BLaER1 treated with 17β-estradiol and CSF1 and Interleukin-3, amounts not matched to agents 10 nM and 100 nM (cell line): ENCODE results near the gene SLC30A1.
A peak's percentile ranks its signal among the peaks of the same experiment; 100 is the strongest.

ENCODE experiments used
- H3K27ac ChIP-seq, 11 experiments: shearing (Covaris generic); formaldehyde crosslinking; 2 replicates each; pipeline ENCODE4 v1.8.1; 2022
- H3K27me3 ChIP-seq, 11 experiments: shearing (Covaris generic); formaldehyde crosslinking; 2 replicates each; pipeline ENCODE4 v1.8.1; 2022
- H3K36me3 ChIP-seq, 11 experiments: shearing (Covaris generic); formaldehyde crosslinking; 2 replicates each; pipeline ENCODE4 v1.8.1; 2022
- H3K4me1 ChIP-seq, 10 experiments: shearing (Covaris generic); formaldehyde crosslinking; 2 replicates each; pipeline ENCODE4 v1.8.1; 2022
- H3K4me2 ChIP-seq, 11 experiments: shearing (Covaris generic); formaldehyde crosslinking; 2 replicates each; pipeline ENCODE4 v1.8.1; 2022
- H3K4me3 ChIP-seq, 10 experiments: shearing (Covaris generic); formaldehyde crosslinking; 2 replicates each; pipeline ENCODE4 v1.8.1; 2022
- H3K9ac ChIP-seq, 11 experiments: shearing (Covaris generic); formaldehyde crosslinking; 2 replicates each; pipeline ENCODE4 v1.8.1; 2022
- H3K9me3 ChIP-seq, 11 experiments: shearing (Covaris generic); formaldehyde crosslinking; replicated peaks in 1 of 11; 2 replicates each; pipeline ENCODE4 v1.8.1; 2022
- H4K20me1 ChIP-seq, 11 experiments: shearing (Covaris generic); formaldehyde crosslinking; 2 replicates each; pipeline ENCODE4 v1.8.1; 2022
- Cebpa-rat ChIP-seq, 11 experiments: shearing (Covaris generic); IDR thresholded peaks; 2 replicates each; pipeline ENCODE4 v1.8.1; 2022

SLC30A1 gene

DNA sequence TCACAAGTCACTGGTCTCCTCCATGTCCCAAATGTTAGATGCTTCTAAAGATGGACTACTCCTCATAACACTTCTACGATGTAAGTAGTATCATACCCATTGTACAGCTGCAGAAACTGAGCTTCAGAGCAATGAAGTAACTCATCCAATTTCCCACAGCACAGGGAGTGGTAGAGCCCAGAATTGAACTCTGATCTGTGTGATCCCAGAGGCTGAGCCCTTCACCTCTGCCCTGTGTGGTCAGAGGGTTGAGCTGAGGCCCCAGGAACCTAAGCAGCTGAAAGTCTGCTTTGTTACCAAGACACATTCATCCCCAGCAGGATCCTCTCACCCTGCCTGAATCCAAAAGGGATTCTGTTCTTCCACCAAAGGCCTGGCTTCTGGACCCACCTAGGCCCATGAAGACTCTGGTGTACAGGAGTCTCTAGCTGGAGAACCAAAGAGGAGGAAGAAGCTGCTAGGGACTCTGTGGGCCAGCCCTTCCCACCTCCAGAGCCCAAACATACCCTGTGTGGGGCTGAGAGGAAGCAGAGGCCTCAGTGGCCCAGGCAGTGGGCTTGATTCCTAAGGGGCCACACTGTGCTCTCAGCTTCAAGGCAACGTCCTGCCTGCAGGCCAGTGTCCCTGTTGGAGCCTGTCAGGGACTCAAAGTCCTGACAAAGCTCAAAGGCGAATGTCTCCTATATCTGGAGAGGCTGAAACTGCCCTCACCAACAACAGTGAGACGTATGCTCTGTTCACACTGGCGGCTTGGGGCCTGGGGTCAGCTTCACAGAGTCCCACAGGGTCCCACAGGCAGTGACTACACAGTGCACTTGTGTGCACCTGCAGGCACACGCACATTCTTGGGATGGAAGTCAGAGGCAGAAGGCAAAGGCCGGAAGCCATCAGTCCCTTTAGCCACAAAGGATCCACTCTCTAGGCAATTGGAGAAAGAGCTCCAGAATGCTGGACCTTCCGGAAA is 40.4 kb upstream of the SLC30A1 start:
- Histone ChIP-seq H4K20me1 (no peaks in the 10 kb centered on the region), H3K27me3 (no peaks in the 10 kb centered on the region), H3K27ac (peak overlapping the region in 2 of 11 experiments; percentile 5 to 10; a peak in 1 of 22 replicates), H3K4me2 (peak overlapping the region in 4 of 11 experiments; percentile 1 to 42 (median 40); a peak in 7 of 22 replicates), H3K4me1 (peaks cover 0 to 67% (median 14%) of the 10 kb centered on the region in 10 experiments; a peak in 13 of 20 replicates), H3K9ac (0 out of 22 replicates have a peak overlapping the region, but pooled peaks of 1 of the 11 experiments have one; percentile 13), H3K4me3 (no peak overlapping the region), H3K9me3 (no peaks in the 10 kb centered on the region), H3K36me3 (no peaks in the 10 kb centered on the region)
- no peak for TF ChIP-seq Cebpa-rat (IDR thresholded peaks at IDR 0.05)

DNA sequence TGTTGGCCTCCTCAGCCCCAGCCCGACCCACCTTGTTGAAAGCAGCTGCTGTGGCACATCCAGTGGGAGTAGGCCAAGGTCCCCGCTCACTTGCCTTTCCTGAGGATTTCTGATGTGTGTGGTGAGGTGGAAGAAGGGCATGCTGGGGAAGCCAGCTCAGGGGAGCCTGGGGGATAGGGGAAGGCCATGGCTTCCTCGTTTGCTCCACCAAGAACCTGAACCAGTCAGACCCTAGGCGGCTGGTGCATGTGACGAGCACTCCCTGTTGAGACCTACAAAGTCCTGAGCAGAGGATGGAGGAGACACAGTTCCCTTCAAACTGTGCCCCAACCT is 38.0 kb upstream of the SLC30A1 start:
- TF ChIP-seq Cebpa-rat (IDR thresholded peaks at IDR 0.05): no peak
- no peaks in the 10 kb centered on the region for H3K9me3 ChIP-seq

DNA sequence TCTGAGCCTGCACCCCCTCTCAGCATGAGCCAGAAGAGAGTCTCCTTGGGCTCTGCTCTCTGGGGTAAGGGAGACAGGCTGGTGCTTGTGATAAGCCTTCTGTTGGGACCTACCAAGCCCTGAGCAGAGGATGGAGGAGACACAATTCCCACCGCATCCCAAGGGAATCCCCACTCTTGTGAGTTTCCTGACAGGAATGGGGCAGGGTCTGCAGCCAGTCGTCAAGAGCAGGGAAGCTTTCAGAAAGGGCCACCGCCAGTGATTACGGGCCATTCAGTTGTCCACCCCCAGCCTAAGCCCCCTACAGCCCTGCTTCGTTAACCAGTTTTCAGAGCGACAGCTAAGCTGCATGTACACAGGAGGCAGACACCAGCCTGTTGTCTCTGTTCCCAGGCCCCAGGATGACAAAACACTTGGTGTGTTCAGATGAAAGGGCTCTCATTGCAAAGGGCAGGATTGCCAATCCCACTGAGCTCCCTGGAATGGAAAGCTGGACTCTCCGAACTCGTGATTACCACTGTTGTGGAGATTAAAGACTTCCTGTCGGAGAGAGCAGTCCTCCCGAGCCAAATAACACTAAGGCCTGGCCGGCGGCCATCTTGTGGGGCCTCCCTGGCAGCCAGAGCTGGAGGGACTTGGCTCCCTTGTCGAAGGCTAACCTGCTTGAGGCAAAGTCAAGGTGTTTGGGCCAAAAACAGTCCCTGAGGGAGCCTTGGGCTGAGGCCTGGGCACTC is 37.4 kb upstream of the SLC30A1 start:
- no peak overlapping the region for H3K4me3 ChIP-seq
- no peaks in the 10 kb centered on the region for H3K27me3 ChIP-seq
- peak overlapping the region in 4 of 11 experiments; percentile 23 to 42 (median 38); a peak in 6 of 22 replicates for H3K27ac ChIP-seq
- no peaks in the 10 kb centered on the region for H4K20me1 ChIP-seq
- H3K36me3 ChIP-seq: no peaks in the 10 kb centered on the region
- peak overlapping the region in 4 of 11 experiments; percentile 4 to 40 (median 22); a peak in 6 of 22 replicates for H3K4me2 ChIP-seq
- H3K9ac ChIP-seq: no peak overlapping the region
- no peaks in the 10 kb centered on the region for H3K9me3 ChIP-seq
- peaks cover 0 to 81% (median 43%) of the 10 kb centered on the region in 10 experiments; a peak in 16 of 20 replicates for H3K4me1 ChIP-seq
- TF ChIP-seq Cebpa-rat (IDR thresholded peaks at IDR 0.05): no peak

More for the DNA sequence above, 38.0 kb upstream of the SLC30A1 start:
- no peak overlapping the region for H3K9ac ChIP-seq
- peak overlapping the region in 4 of 11 experiments; percentile 4 to 40 (median 22); a peak in 6 of 22 replicates for H3K4me2 ChIP-seq
- no peaks in the 10 kb centered on the region for H3K27me3 ChIP-seq
- H3K4me3 ChIP-seq: no peak overlapping the region
- peaks cover 0 to 81% (median 37%) of the 10 kb centered on the region in 10 experiments; a peak in 16 of 20 replicates for H3K4me1 ChIP-seq
- H4K20me1 ChIP-seq: no peaks in the 10 kb centered on the region
- no peaks in the 10 kb centered on the region for H3K36me3 ChIP-seq
- peak overlapping the region in 4 of 11 experiments; percentile 23 to 42 (median 38); a peak in 6 of 22 replicates for H3K27ac ChIP-seq

DNA sequence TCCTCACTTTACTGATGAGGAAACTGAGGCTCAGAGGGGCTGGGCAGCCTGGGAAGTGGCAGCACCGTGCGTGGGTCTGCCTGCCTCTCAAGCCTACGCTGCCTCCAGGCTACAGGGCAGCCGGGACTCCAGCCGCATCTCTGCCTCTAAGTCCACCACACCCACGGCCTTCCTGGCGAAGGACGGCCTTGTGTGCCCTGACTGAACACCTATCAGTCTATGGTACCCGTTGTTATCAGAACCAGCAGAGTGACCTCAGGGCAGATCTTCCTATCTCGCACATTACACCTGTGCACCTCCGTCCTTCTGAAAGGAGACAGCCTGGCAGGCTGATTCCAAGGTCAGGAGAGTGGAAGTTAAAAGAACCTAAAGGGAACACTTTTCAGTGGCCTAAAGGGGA is 35.7 kb upstream of the SLC30A1 start:
- no peak for TF ChIP-seq Cebpa-rat (IDR thresholded peaks at IDR 0.05)

DNA sequence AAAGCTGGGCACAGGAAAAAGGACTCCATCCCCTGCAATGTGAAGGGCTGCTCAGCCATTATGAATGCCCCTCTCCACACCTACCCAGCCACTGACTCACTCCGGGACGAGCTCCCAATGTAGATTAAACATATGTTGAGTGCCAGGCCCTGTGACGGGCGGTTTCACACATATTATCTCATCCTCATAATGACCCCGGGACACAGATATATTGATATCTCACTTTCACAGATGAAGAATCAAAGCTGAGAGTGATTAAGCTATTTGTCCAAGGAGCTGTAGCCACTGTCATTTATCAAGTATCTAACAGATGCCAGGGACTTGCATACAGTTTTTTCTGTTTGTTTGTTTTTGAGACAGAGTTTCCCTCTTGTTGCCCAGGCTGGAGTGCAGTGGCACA is 35.0 kb upstream of the SLC30A1 start:
- no peak for TF ChIP-seq Cebpa-rat (IDR thresholded peaks at IDR 0.05)
- Histone ChIP-seq H3K4me1 (peaks cover 0 to 85% (median 63%) of the 10 kb centered on the region in 10 experiments; a peak in 16 of 20 replicates), H3K9me3 (no peaks in the 10 kb centered on the region), H3K36me3 (no peaks in the 10 kb centered on the region), H3K4me3 (no peak overlapping the region), H3K4me2 (peak overlapping the region in 10 of 11 experiments; percentile 17 to 92 (median 79); a peak in 17 of 22 replicates), H3K9ac (peak overlapping the region in 5 of 11 experiments; percentile 31 to 64 (median 54); a peak in 10 of 22 replicates), H4K20me1 (no peaks in the 10 kb centered on the region), H3K27me3 (no peaks in the 10 kb centered on the region), H3K27ac (peak overlapping the region; percentile 13 to 89 (median 77); a peak in 20 of 22 replicates)

More for the DNA sequence above, 35.7 kb upstream of the SLC30A1 start:
- Histone ChIP-seq H3K9me3 (no peaks in the 10 kb centered on the region), H3K4me2 (peak overlapping the region in 6 of 11 experiments; percentile 72 to 92 (median 85); a peak in 12 of 22 replicates), H3K4me1 (peaks cover 0 to 85% (median 60%) of the 10 kb centered on the region in 10 experiments; a peak in 16 of 20 replicates), H3K27me3 (no peaks in the 10 kb centered on the region), H3K27ac (peak overlapping the region in 8 of 11 experiments; percentile 30 to 89 (median 80); a peak in 15 of 22 replicates), H3K36me3 (no peaks in the 10 kb centered on the region), H3K4me3 (no peak overlapping the region), H4K20me1 (no peaks in the 10 kb centered on the region), H3K9ac (peak overlapping the region in 4 of 11 experiments; percentile 16 to 52 (median 40); a peak in 4 of 22 replicates)

DNA sequence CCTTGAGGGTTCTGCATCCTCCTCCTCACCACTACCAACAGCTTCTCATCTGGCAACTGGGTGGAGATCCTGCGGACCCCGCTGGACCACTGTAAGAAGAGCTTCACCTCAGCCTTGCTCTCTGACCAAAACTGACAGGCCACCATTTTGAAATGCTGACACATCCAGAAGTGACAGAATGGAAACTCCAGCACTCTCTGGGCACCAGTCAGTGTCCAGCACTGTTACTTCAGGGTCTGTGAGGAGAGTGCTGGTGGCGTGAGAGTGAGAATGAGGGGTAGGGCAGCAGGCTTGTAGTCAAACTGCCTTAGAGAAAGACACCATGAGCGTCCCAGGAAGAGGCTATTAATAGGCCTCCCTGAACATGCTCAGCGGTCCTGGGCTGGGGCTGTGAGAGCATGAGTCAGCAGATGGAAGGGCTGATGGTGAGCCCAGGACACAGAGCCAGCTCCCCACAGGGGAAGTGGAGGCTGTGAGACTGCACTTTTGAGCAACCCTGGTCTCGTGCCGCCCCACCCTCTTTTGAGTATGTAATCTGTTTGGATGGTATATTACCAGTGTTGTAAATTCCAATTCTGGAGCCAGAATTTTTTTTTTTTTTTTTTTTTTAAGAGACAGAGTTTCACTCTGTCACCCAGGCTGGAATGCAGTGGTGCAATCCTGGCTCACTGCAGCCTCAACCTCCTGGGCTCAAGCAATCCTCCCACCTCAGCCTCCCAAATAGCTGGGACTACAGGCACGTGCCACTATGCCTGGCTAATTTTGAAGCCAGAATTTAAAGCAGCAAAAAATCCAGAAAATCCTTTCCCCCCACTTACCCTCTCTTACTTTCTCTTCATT is 34.4 kb upstream of the SLC30A1 start:
- Histone ChIP-seq H4K20me1 (no peaks in the 10 kb centered on the region), H3K4me1 (peaks cover 0 to 89% (median 66%) of the 10 kb centered on the region in 10 experiments; a peak in 16 of 20 replicates), H3K4me2 (peak overlapping the region; percentile 15 to 92 (median 77); a peak in 19 of 22 replicates), H3K27ac (peak overlapping the region; percentile 13 to 89 (median 77); a peak in 21 of 22 replicates), H3K9ac (peak overlapping the region in 9 of 11 experiments; percentile 23 to 70 (median 49); a peak in 12 of 22 replicates), H3K4me3 (peak overlapping the region in 1 of 10 experiments; percentile 17; a peak in 2 of 20 replicates), H3K36me3 (no peaks in the 10 kb centered on the region), H3K27me3 (no peaks in the 10 kb centered on the region), H3K9me3 (no peaks in the 10 kb centered on the region)
- TF ChIP-seq Cebpa-rat (IDR thresholded peaks at IDR 0.05): peak in 2 of 11 experiments; percentile 51 to 54; a peak in 2 of 22 replicates

DNA sequence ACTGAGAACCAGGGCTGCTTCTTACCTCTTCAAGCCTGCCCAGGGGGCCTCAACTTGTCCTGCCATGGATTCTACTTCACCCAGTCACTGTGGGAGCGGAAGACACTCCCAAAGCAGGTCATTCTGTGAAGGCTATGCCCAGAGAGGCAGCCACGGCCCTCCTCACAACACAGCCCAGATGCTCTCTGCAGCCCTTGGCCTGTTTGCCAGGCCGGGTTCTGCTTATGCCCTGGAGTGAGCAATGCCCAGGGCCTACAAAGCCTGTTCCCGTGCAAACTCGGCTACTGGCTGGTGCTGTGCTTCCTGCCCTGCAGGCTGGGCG is 33.8 kb upstream of the SLC30A1 start:
- no peaks in the 10 kb centered on the region for H3K27me3 ChIP-seq
- H3K36me3 ChIP-seq: no peaks in the 10 kb centered on the region
- peak overlapping the region in 6 of 11 experiments; percentile 20 to 70 (median 62); a peak in 8 of 22 replicates for H3K9ac ChIP-seq
- no peak for TF ChIP-seq Cebpa-rat (IDR thresholded peaks at IDR 0.05)
- peak overlapping the region in 9 of 11 experiments; percentile 40 to 92 (median 81); a peak in 18 of 22 replicates for H3K4me2 ChIP-seq
- H3K27ac ChIP-seq: peak overlapping the region; percentile 13 to 89 (median 77); a peak in 20 of 22 replicates
- H3K9me3 ChIP-seq: no peaks in the 10 kb centered on the region
- no peaks in the 10 kb centered on the region for H4K20me1 ChIP-seq
- H3K4me1 ChIP-seq: peaks cover 0 to 95% (median 71%) of the 10 kb centered on the region in 10 experiments; a peak in 16 of 20 replicates
- H3K4me3 ChIP-seq: peak overlapping the region in 1 of 10 experiments; percentile 17; a peak in 2 of 20 replicates
